PFSK-1 (cell line): Measurements from ENCODE around the gene CNTNAP2.

Experiments
- FOXP2 ChIP-seq: optimal IDR thresholded peaks from 2 replicates; pipeline ENCODE3; 2011; ENCODE audit warnings: borderline replicate concordance, control low read depth, inconsistent platforms; ENCODE audit not compliant: insufficient read depth; ENCODE audit errors: extremely low read length, extremely low read depth
- POLR2AphosphoS5 ChIP-seq: IDR thresholded peaks from 2 replicates; pipeline ENCODE4 v1.6.1; 2012; ENCODE audit warnings: low read depth, mild to moderate bottlenecking, control low read depth, low read length, moderate library complexity
- REST ChIP-seq, 2 experiments: IDR thresholded peaks; 2 replicates each; pipeline versions ENCODE4 v1.6.1 to v1.8.0; 2011 to 2012; ENCODE audit warnings: low read depth in 2 of 2, low read length in 2 of 2, control low read depth in 1 of 2, inconsistent platforms in 1 of 2, mild to moderate bottlenecking in 1 of 2, moderate library complexity in 1 of 2; ENCODE audit not compliant: insufficient read depth in 1 of 2
- SIN3A ChIP-seq: IDR thresholded peaks from 2 replicates; pipeline ENCODE4 v1.6.1; 2012; ENCODE audit warnings: mild to moderate bottlenecking, low read length, moderate library complexity, borderline replicate concordance; ENCODE audit not compliant: insufficient read depth
- TAF1 ChIP-seq: IDR thresholded peaks from 2 replicates; pipeline ENCODE4 v1.6.1; 2012; ENCODE audit warnings: low read length, control low read depth, borderline replicate concordance; ENCODE audit not compliant: insufficient read depth

The CNTNAP2 gene

GRCh38 chr7:147861058-147861716, 1744.6 kb downstream of the CNTNAP2 start:
- TF ChIP-seq FOXP2: no peak
- no peak for TF ChIP-seq TAF1
- TF ChIP-seq POLR2AphosphoS5: no peak
- no peak for TF ChIP-seq SIN3A
- TF ChIP-seq REST (IDR thresholded peaks at IDR 0.05; ENCODE audit: insufficient read depth in 1 of 2, low read depth in 2 of 2, low read length in 2 of 2): no peak

DNA sequence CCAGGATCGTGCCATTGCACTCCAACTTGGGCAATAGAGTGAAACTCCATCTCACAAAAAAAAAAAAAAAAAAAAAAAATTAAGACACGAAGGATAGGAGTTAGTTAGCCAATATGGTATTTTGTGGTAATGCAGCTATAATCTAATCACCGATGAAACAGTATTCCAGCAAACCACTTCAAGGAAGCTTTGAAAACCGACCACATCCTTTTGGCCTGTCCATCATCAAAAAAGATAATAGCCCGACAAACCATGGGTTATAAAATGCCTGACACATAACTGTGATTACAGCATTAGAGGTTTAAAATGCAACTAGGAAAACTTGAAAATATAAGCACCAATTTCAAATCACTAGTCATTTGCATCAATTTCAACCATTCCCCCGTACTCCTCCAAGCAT, 1745.3 kb downstream of the CNTNAP2 start:
- TF ChIP-seq FOXP2 (no peak), SIN3A (no peak), POLR2AphosphoS5 (no peak), TAF1 (no peak)

DNA sequence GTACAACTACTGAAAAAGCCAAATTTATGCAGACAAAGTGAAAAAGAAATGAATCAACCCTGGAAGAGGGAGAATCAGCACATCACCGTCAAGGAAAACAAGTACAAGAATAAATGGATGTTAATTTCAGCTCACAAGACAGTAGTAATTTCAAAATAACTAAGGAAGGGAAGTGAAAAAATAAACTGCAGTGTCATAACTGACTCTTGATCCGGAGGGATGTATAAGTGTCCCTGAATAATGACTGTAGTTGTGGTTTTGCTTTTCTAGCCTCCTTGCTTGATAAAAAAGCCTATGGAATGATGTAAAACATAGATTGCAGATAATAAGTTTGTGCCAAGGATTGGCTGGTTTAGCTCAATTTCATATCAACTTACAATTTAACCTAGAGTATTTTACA, 1752.9 kb downstream of the CNTNAP2 start:
- TF ChIP-seq TAF1: no peak
- TF ChIP-seq SIN3A: no peak

DNA sequence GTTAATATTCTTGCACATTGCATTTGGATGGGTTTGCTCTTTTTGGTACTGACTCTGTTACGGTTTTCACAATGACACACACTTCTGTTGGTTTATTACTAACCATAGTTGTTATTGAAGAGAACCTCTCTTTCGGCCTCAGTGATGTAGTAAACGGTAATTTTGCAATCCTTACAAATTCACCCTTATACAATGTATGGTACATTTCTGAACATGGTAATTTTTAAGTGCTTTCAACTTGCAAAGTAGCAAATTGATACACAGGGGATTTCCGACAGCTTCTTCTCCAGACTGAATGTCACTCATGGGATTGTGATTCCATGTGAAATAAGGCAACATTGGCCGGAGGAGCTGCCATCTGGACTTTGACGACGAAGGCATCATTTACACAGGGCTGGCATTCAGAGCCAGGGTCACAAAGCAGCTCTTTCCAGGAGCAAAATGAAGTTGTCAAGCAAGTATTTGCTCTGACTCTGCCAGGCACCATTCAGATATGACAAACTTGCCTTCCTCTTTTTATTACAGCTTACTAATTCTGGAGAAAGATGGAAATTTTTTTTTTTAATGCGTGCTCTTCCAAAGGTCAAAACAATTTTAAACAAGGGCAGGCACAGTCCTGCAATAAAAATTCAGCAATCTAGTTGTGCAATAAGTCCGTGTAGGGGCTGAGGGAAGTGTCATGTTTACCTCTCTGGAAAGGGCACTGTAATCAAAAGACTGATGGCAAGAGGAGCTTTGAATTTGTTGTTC, 1762.5 kb downstream of the CNTNAP2 start:
- TF ChIP-seq POLR2AphosphoS5 (no peak), REST (IDR thresholded peaks at IDR 0.05; ENCODE audit: insufficient read depth in 1 of 2, low read depth in 2 of 2, low read length in 2 of 2) (no peak), TAF1 (no peak), FOXP2 (no peak), SIN3A (no peak)

GRCh38 chr7:147885869-147886268, 1769.3 kb downstream of the CNTNAP2 start:
- TF ChIP-seq POLR2AphosphoS5: no peak
- TF ChIP-seq SIN3A: no peak
- TF ChIP-seq REST (IDR thresholded peaks at IDR 0.05; ENCODE audit: insufficient read depth in 1 of 2, low read depth in 2 of 2, low read length in 2 of 2): no peak
- TF ChIP-seq TAF1: no peak
- no peak for TF ChIP-seq FOXP2

- no peak for TF ChIP-seq FOXP2
- TF ChIP-seq SIN3A: no peak
- TF ChIP-seq REST (IDR thresholded peaks at IDR 0.05; ENCODE audit: insufficient read depth in 1 of 2, low read depth in 2 of 2, low read length in 2 of 2): no peak
- no peak for TF ChIP-seq TAF1
- no peak for TF ChIP-seq POLR2AphosphoS5
These were observed 1777.7 kb downstream of the CNTNAP2 start for GRCh38 chr7:147894271-147894670.
